IMR-90 (cell line): ENCODE data around the gene PEAK3. TPM values are rescaled to one million over a fixed set of nuclear protein-coding genes. Genes with fewer than 3 reads are reported as not detected.

Experiments used
- ATAC-seq: fragments of 200-7000 bp; cut with Tn5 transposase; 2 replicates; pipeline ENCODE4 v1.9.1; 2020; ENCODE audit warnings: low read depth, mild to moderate bottlenecking, moderate library complexity
- BruUV-seq: library from RNA; stranded (reverse); fragments of 400-500 nt; replicated peaks from 2 replicates; lab custom pipeline; 2021; lab: Mats Ljungman, UMichigan
- CTCF ChIA-PET: fragments of 300-600 bp; formaldehyde crosslinking; extraction: SDS; loops from one replicate; lab custom pipeline; 2021; ENCODE audit warnings: antibody characterized with exemption; lab: Yijun Ruan, JAX
- POLR2A ChIA-PET: fragments of 300-600 bp; sonication (Branson Sonifier 250); formaldehyde crosslinking; loops from one replicate; lab custom pipeline; 2022; ENCODE audit warnings: antibody characterized with exemption; ENCODE audit not compliant: unreplicated experiment; lab: Charles Lee
- DNase-seq: peaks from one replicate; pipeline ENCODE4 v3.0.0; 2013
- H2AFZ ChIP-seq: replicated peaks from 2 replicates; pipeline ENCODE3; 2013; ENCODE audit warnings: low read length, mild to moderate bottlenecking; ENCODE audit not compliant: poor library complexity
- H2AK5ac ChIP-seq: 2 replicates; pipeline ENCODE4 v1.6.1; 2013; ENCODE audit warnings: low read depth, low read length, inconsistent platforms
- H2AK9ac ChIP-seq: replicated peaks from 2 replicates; pipeline ENCODE3; 2013; ENCODE audit warnings: mild to moderate bottlenecking, low read depth, low read length, moderate library complexity; ENCODE audit not compliant: poor library complexity
- H2BK120ac ChIP-seq: 2 replicates; pipeline ENCODE4 v1.6.1; 2013; ENCODE audit warnings: low read depth, low read length, inconsistent platforms
- H2BK15ac ChIP-seq: 3 replicates; pipeline ENCODE4 v1.6.1; 2013; ENCODE audit warnings: low read depth, low read length, inconsistent platforms
- H2BK20ac ChIP-seq: 2 replicates; pipeline ENCODE4 v1.6.1; 2013; ENCODE audit warnings: low read depth, mild to moderate bottlenecking, inconsistent platforms, low read length, moderate library complexity
- H2BK5ac ChIP-seq: 2 replicates; pipeline ENCODE4 v1.6.1; 2013; ENCODE audit warnings: mild to moderate bottlenecking, low read depth, low read length, inconsistent platforms; ENCODE audit not compliant: poor library complexity, severe bottlenecking
- H3K14ac ChIP-seq: replicated peaks from 2 replicates; pipeline ENCODE4 v1.6.1; 2013; ENCODE audit warnings: low read depth, low read length, inconsistent platforms
- H3K18ac ChIP-seq: 2 replicates; pipeline ENCODE4 v1.6.1; 2013; ENCODE audit warnings: low read depth, low read length, control low read depth
- H3K23ac ChIP-seq: 2 replicates; pipeline ENCODE4 v1.6.1; 2013; ENCODE audit warnings: low read depth, low read length, inconsistent platforms
- H3K27ac ChIP-seq: 2 replicates; pipeline ENCODE4 v1.5.1; 2013; ENCODE audit warnings: mild to moderate bottlenecking, control low read depth, low read length; ENCODE audit not compliant: insufficient read depth
- H3K27me3 ChIP-seq: 2 replicates; pipeline ENCODE4 v1.6.1; 2013; ENCODE audit warnings: low read length; ENCODE audit not compliant: control insufficient read depth, insufficient read depth
- H3K36me3 ChIP-seq: 2 replicates; pipeline ENCODE4 v1.6.1; 2013; ENCODE audit warnings: low read length, mixed read lengths; ENCODE audit not compliant: control insufficient read depth, insufficient read depth
- H3K4ac ChIP-seq: 2 replicates; pipeline ENCODE4 v1.6.1; 2013; ENCODE audit warnings: low read depth, low read length, inconsistent platforms
- H3K4me1 ChIP-seq: 2 replicates; pipeline ENCODE4 v1.6.1; 2013; ENCODE audit warnings: low read length, mixed read lengths; ENCODE audit not compliant: control insufficient read depth, insufficient read depth
- H3K4me2 ChIP-seq: 2 replicates; pipeline ENCODE4 v1.6.1; 2013; ENCODE audit warnings: low read depth, mild to moderate bottlenecking, control low read depth, low read length, moderate library complexity
- H3K4me3 ChIP-seq: 2 replicates; pipeline ENCODE4 v1.5.1; 2013; ENCODE audit warnings: low read depth, mild to moderate bottlenecking, control low read depth, low read length, moderate library complexity; ENCODE audit not compliant: insufficient read depth
- H3K56ac ChIP-seq: 2 replicates; pipeline ENCODE4 v1.6.1; 2013; ENCODE audit warnings: low read length, inconsistent platforms; ENCODE audit not compliant: insufficient read depth; ENCODE audit errors: extremely low read depth
- H3K79me1 ChIP-seq, 2 experiments: 2 replicates each; pipeline ENCODE4 v1.6.1; 2013; ENCODE audit warnings: low read length in 2 of 2, inconsistent platforms in 1 of 2, low read depth in 1 of 2
- H3K9ac ChIP-seq: 2 replicates; pipeline ENCODE4 v1.6.1; 2013; ENCODE audit warnings: low read depth, low read length, control low read depth
- H3K9me1 ChIP-seq: 2 replicates; pipeline ENCODE4 v1.6.1; 2013; ENCODE audit warnings: low read length, inconsistent platforms; ENCODE audit not compliant: insufficient read depth
- H3K9me3 ChIP-seq: 2 replicates; pipeline ENCODE4 v1.6.1; 2013; ENCODE audit warnings: low read length; ENCODE audit not compliant: control insufficient read depth, insufficient read depth
- H4K20me1 ChIP-seq: 2 replicates; pipeline ENCODE4 v1.6.1; 2013; ENCODE audit warnings: low read length, inconsistent platforms; ENCODE audit not compliant: insufficient read depth
- H4K5ac ChIP-seq: 2 replicates; pipeline ENCODE4 v1.6.1; 2013; ENCODE audit warnings: mild to moderate bottlenecking, low read depth, low read length, control low read depth
- H4K8ac ChIP-seq, 2 experiments: 2 replicates each; pipeline ENCODE4 v1.6.1; 2013; ENCODE audit warnings: low read depth in 2 of 2, low read length in 2 of 2, control low read depth in 1 of 2, inconsistent platforms in 1 of 2
- H4K91ac ChIP-seq: 2 replicates; pipeline ENCODE4 v1.6.1; 2013; ENCODE audit warnings: low read depth, low read length, inconsistent platforms; ENCODE audit not compliant: insufficient read depth
- BHLHE40 ChIP-seq: fragments of 150-350 bp; IDR thresholded peaks from 2 replicates; pipeline ENCODE4 v1.6.1; 2016; ENCODE audit warnings: mild to moderate bottlenecking, low read depth, low read length
- CEBPB ChIP-seq: IDR thresholded peaks from 2 replicates; pipeline ENCODE4 v1.6.1; 2012; ENCODE audit warnings: low read depth, low read length, improper control_type of control experiment
- CHD1 ChIP-seq: IDR thresholded peaks from 2 replicates; pipeline ENCODE4 v1.6.1; 2012; ENCODE audit warnings: low read depth, low read length, improper control_type of control experiment
- CTCF ChIP-seq: conservative IDR thresholded peaks from 2 replicates; pipeline ENCODE4 v1.5.1; 2012; ENCODE audit warnings: mild to moderate bottlenecking, low read depth, low read length, improper control_type of control experiment
- ELK1 ChIP-seq: fragments of 150-350 bp; IDR thresholded peaks from 2 replicates; pipeline ENCODE4 v1.6.1; 2016; ENCODE audit warnings: low read depth, mild to moderate bottlenecking, low read length, moderate library complexity, borderline replicate concordance
- FOS ChIP-seq: fragments of 150-350 bp; IDR thresholded peaks from 2 replicates; pipeline ENCODE4 v1.6.1; 2016; ENCODE audit warnings: low read depth, low read length
- MAFK ChIP-seq: IDR thresholded peaks from 2 replicates; pipeline ENCODE4 v1.6.1; 2012; ENCODE audit warnings: low read depth, low read length, improper control_type of control experiment
- MAZ ChIP-seq: IDR thresholded peaks from 2 replicates; pipeline ENCODE4 v1.6.1; 2012; ENCODE audit warnings: low read depth, mild to moderate bottlenecking, low read length, improper control_type of control experiment, moderate library complexity, borderline replicate concordance
- MXI1 ChIP-seq: IDR thresholded peaks from 2 replicates; pipeline ENCODE4 v1.6.1; 2012; ENCODE audit warnings: low read depth, mild to moderate bottlenecking, low read length, moderate library complexity, borderline replicate concordance
- NFE2L2 ChIP-seq: fragments of 150-350 bp; IDR thresholded peaks from 2 replicates; pipeline ENCODE4 v1.6.1; 2016; ENCODE audit warnings: low read depth, mild to moderate bottlenecking, low read length
- POLR2A ChIP-seq: IDR thresholded peaks from 2 replicates; pipeline ENCODE4 v1.6.1; 2012; ENCODE audit warnings: mild to moderate bottlenecking, low read depth, low read length
- RAD21 ChIP-seq: IDR thresholded peaks from 2 replicates; pipeline ENCODE4 v1.6.1; 2012; ENCODE audit warnings: low read length, improper control_type of control experiment
- RCOR1 ChIP-seq: IDR thresholded peaks from 2 replicates; pipeline ENCODE4 v1.6.1; 2012; ENCODE audit warnings: mild to moderate bottlenecking, low read length, improper control_type of control experiment; ENCODE audit not compliant: insufficient replicate concordance
- RFX5 ChIP-seq: IDR thresholded peaks from 2 replicates; pipeline ENCODE4 v1.8.0; 2012; ENCODE audit warnings: low read depth, mild to moderate bottlenecking, low read length, moderate library complexity
- SMC3 ChIP-seq: fragments of 150-350 bp; IDR thresholded peaks from 2 replicates; pipeline ENCODE4 v1.6.1; 2016; ENCODE audit warnings: low read depth, mild to moderate bottlenecking, antibody characterized with exemption, low read length, moderate library complexity
- WGBS, 2 experiments: methylation state at CpG; one replicate each; pipeline versions ENCODE4 v1.1.5 to v1.1.7; 2013; ENCODE audit warnings: missing lambda C conversion rate in 2 of 2; ENCODE audit not compliant: insufficient read length in 1 of 2; ENCODE audit errors: extremely low coverage in 2 of 2; 5-methylcytosine and 5-hydroxymethylcytosine counted together
- dilution Hi-C: fragments of 300-500 bp; cut with HindIII; formaldehyde crosslinking; loops from one replicate; pipeline ENCODE4 v1.14.3; 2018; ENCODE audit warnings: low sequenced_read_pairs; ENCODE audit not compliant: unreplicated experiment
- in situ Hi-C: fragments of 300-500 bp; cut with MboI; formaldehyde crosslinking; loops from 3 replicates; pipeline ENCODE4 v1.14.3; 2019; ENCODE audit warnings: low sequenced_read_pairs, inconsistent platforms, mixed read lengths
- intact Hi-C: fragments of 100-400 bp; cut with micrococcal nuclease; formaldehyde crosslinking; loops from 2 replicates; pipeline ENCODE4 v1.10.0; 2022
- polyA plus RNA-seq, 3 experiments: library from polyadenylated mRNA; depleted of rRNA; stranded (reverse); fragments of >200 nt; gene quantifications; 2 replicates each; pipeline ENCODE4 v1.2.3, GENCODE V29; 2012; ENCODE audit warnings: low replicate concordance in 1 of 3
- total RNA-seq: library from RNA; depleted of rRNA; stranded (reverse); fragments of >200 nt; gene quantifications from 2 replicates; pipeline ENCODE4 v1.2.3, GENCODE V29; 2012
- TF ChIP-seq, protein P1 (sequence below): fragments of 150-350 bp; IDR thresholded peaks from 2 replicates; pipeline ENCODE4 v1.6.1; 2017; ENCODE audit warnings: mild to moderate bottlenecking, antibody characterized with exemption, low read length, low read depth

Gene PEAK3
- total and polyA plus RNA-seq, 2 of the 4 experiments (the other 2 are of a cell fraction), result under 0.01 to 0.09 TPM

GRCh38 chr19:2250766-2251105 is 31.2 kb downstream of the PEAK3 start:
- POLR2A ChIA-PET, result no interaction called here
- H2AK9ac ChIP-seq, result no peak overlapping the region
- no peaks in the 10 kb centered on the region for H3K9me1 ChIP-seq
- BruUV-seq, result no TSS peak
- H2AFZ ChIP-seq, result no peak overlapping the region
- H4K8ac ChIP-seq, result no peak overlapping the region
- H4K20me1 ChIP-seq, result peaks cover 38% of the 10 kb centered on the region
- ATAC-seq, result no peak
- H4K91ac ChIP-seq, result no peak overlapping the region
- H2BK15ac ChIP-seq, result no peak overlapping the region
- no peaks in the 10 kb centered on the region for H3K9me3 ChIP-seq
- no peak overlapping the region for H3K4ac ChIP-seq
- H3K36me3 ChIP-seq, result peaks cover 28% of the 10 kb centered on the region
- TF ChIP-seq FOS (no peak), RCOR1 (no peak), CTCF (no peak), MXI1 (no peak), RFX5 (no peak), ELK1 (no peak), BHLHE40 (no peak), RAD21 (no peak), SMC3 (no peak), NFE2L2 (no peak), CEBPB (no peak), POLR2A (no peak), MAZ (no peak), MAFK (no peak), CHD1 (no peak)
- TF ChIP-seq, protein P1, sequence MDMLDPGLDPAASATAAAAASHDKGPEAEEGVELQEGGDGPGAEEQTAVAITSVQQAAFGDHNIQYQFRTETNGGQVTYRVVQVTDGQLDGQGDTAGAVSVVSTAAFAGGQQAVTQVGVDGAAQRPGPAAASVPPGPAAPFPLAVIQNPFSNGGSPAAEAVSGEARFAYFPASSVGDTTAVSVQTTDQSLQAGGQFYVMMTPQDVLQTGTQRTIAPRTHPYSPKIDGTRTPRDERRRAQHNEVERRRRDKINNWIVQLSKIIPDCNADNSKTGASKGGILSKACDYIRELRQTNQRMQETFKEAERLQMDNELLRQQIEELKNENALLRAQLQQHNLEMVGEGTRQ, result no peak
- H2AK5ac ChIP-seq, result no peak overlapping the region
- peaks cover 36% of the 10 kb centered on the region for H3K27me3 ChIP-seq
- 0 out of 4 replicates have a peak, but pooled peaks cover 0 to 6% of the 10 kb centered on the region in 2 experiments for H3K79me1 ChIP-seq
- H2BK5ac ChIP-seq, result no peak overlapping the region
- peaks cover 4% of the 10 kb centered on the region; the same call in 1 of the 2 replicates for H3K4me1 ChIP-seq
- intact Hi-C loops, result no loop called here
- 28% methylated on average over 11 of the region's 40 CpGs; no CpG with 5 or more reads in 1 of the 2 experiments for WGBS, 2 experiments
- no peak overlapping the region for H3K56ac ChIP-seq
- H3K18ac ChIP-seq, result no peak overlapping the region
- H3K23ac ChIP-seq, result no peak overlapping the region
- DNase-seq, result no peak
- no peak overlapping the region for H3K4me2 ChIP-seq
- CTCF ChIA-PET, result no interaction called here
- H4K5ac ChIP-seq, result no peak overlapping the region
- dilution Hi-C loops, result no loop called here
- no peak overlapping the region for H2BK120ac ChIP-seq
- H3K14ac ChIP-seq, result no peak overlapping the region
- H3K4me3 ChIP-seq, result no peak overlapping the region
- in situ Hi-C loops, result no loop called here
- H3K9ac ChIP-seq, result no peak overlapping the region
- no peak overlapping the region for H2BK20ac ChIP-seq
- no peak overlapping the region for H3K27ac ChIP-seq
